GM13976 (cell line): ENCODE data around the gene SPAG4.

Experiments used
- DNase-seq: peaks from one replicate; pipeline ENCODE4 v3.0.0; 2012; ENCODE audit warnings: low spot score
- in situ Hi-C: fragments of 300-500 bp; cut with MboI; formaldehyde crosslinking; loops from one replicate; pipeline ENCODE4 v1.12.0; 2022; ENCODE audit warnings: low sequenced_read_pairs, mixed read lengths, inconsistent platforms; ENCODE audit not compliant: unreplicated experiment
- TF ChIP-seq, protein P1 (sequence below): IDR thresholded peaks from 2 replicates; pipeline ENCODE4 v1.5.1; 2012; ENCODE audit warnings: borderline replicate concordance, mild to moderate bottlenecking; ENCODE audit not compliant: insufficient read depth; ENCODE audit errors: extremely low read depth, missing control alignments, control extremely low read depth

SPAG4 gene

DNA sequence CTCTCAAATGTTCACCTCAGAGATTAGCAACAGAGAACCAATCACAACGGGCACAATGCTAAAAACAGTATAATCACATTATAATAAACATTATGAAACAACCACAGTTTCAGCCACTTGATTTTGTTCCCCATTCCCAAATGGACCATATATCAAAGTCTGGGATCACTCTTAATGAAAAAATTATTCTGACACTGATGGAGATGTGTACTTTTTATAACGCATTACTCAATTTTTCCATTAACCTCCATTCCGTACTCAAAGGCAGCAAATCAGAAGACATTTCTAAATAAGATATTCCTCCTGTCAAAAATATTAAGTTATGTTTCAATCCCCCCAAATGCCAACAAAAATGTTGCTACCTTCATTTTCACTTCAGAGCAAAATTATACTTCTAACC is 46.3 kb downstream of the SPAG4 start:
- no peak for DNase-seq
- in situ Hi-C loops: no loop called here
- TF ChIP-seq, protein P1, sequence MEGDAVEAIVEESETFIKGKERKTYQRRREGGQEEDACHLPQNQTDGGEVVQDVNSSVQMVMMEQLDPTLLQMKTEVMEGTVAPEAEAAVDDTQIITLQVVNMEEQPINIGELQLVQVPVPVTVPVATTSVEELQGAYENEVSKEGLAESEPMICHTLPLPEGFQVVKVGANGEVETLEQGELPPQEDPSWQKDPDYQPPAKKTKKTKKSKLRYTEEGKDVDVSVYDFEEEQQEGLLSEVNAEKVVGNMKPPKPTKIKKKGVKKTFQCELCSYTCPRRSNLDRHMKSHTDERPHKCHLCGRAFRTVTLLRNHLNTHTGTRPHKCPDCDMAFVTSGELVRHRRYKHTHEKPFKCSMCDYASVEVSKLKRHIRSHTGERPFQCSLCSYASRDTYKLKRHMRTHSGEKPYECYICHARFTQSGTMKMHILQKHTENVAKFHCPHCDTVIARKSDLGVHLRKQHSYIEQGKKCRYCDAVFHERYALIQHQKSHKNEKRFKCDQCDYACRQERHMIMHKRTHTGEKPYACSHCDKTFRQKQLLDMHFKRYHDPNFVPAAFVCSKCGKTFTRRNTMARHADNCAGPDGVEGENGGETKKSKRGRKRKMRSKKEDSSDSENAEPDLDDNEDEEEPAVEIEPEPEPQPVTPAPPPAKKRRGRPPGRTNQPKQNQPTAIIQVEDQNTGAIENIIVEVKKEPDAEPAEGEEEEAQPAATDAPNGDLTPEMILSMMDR: no peak

DNA sequence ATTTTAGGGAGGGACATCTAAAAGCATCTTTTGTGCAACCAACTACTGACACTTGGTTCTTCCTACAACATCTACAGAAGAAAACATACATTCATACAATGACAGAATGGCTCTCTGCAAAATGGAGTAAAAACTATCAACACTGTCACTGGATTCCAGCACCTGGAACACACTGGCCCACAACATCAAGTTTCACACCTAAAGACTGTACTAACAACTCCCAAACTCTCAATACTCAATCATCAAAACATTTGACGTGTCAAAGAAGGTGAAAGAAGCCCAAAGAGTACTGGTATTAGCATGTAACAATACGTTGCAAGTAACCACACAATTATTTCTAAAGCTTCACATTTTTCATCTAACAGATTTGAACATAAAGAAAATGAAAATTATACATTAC is 46.9 kb downstream of the SPAG4 start:
- DNase-seq: no peak
- TF ChIP-seq, protein P1: no peak
- in situ Hi-C loops: no loop called here

DNA sequence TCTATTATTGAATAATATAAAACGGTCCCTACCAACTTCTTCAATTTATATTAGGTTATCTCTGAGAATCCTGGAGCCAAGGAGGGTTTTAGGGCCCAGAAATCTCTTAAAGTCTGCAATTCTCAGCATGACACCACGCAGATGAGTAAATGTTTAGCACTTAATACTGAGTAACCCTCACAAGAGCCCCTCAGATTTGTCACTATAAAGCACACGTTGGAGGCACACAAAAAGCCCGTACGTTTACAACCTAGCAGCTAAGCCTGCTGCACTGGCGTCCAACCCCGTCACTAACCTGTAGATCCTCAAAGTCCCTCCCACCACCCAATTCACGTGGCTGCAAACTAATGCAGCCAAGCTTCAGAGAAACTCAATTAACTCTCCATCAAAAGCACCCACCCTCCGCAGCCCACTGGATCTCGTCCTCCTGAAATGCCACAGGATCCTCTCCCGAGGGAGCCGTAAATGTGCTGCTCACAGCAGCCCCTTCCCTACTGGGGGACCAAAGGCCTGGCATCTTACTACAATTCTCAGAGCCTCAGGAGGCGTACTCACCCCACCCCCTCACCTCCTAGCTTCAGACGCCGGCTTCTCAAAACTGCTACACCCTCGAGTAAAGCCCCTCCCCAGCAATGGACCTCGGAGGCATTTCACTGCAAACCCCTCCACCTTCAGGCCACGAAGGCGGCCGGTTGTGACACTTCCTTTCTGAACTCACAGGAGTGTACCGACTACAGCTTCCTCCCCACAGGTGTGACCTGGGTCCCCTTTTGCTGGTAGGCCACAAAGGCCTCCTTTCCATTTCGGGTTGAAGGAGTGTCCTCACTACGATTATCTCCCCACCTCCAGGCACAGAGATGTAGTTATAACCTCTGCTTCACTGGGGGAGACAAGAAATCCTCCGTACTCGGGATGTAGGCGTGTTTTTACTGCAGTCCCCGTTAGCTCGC is 48.2 kb downstream of the SPAG4 start:
- DNase-seq: peak; percentile 57
- TF ChIP-seq, protein P1: no peak
- in situ Hi-C loops: no loop called here

DNA sequence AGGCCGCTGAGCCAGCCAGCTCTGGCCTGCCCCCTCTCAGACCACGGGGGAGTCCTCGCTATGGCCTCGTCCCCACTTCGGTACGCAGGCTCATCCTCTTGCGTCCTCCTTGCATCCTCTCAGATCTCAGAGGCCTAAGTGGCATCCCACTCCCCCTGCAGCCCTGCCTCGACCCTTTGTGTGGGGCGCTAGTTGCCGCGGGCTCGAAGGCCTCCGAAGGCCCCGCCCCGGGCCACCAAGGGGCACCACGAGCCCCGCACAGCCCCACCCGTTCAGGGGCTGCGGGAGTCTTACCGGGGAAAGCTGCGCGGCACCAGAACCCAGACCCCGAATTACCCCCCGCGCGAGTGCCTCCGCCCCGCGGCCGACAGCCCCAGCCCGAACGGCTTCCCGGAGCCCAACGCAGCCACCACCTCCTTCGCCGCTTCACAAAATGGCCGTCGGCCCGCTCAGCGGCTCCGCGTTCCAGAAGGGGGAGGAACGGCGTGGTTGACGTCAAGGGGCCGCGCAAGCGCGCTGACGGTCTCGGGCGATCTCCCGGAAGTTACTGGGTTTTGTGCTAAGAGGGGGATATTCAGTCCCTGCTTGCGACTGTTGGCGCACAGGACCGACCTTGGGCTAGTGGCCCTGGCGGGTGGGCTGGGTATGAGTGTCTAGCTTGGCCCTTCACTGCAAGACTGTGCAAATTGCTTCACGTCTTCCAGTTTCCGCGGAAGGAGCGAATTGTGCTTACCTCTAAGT is 49.0 kb downstream of the SPAG4 start, which contains the start of the genes CPNE1 and RBM12:
CPNE1 (minus strand) TSS at position 435 of the 741 bp plus-strand sequence. CDS start 31,977 bp downstream, outside the sequence.
RBM12 (minus strand) TSS at position 435 of the 741 bp plus-strand sequence. CDS start 9,578 bp downstream, outside the sequence.
- in situ Hi-C loops: no loop called here
- peak; percentile 99 for DNase-seq
- TF ChIP-seq, protein P1: no peak

DNA sequence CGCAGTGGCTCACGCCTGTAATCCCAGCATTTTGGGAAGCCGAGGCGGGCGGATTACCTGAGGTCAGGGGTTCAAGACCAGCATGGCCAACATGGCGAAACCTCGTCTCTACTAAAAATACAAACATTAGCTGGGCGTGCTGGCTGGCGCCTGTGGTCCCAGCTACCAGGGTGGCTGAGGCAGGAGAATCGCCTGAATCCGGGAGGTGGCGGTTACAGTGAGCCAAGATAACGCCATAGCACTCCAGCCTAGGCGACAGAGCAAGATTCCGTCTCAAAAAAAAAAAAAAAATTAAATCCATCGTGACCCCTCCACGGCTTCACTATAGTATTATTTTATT is 50.3 kb downstream of the SPAG4 start:
- DNase-seq: no peak
- TF ChIP-seq, protein P1: no peak
- in situ Hi-C loops: no loop called here

DNA sequence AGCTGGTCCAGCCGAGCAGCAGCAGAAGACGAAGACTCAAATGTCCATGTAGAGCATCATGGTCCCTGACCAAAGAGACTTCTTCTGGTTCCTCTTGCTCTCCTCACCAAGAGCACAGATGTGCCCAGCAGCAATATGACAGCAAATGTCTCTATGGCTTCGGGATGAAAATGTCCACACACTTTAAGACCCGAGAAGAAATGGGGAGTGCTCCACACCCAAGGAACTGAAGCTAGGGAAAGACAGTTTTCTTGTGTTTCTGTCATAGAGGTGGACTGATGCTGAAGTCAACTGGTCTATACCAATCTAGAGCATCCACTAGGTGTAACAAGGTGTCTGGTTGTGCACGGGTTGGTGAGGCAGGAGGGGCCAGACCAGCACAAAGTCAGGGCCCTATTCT is 53.6 kb downstream of the SPAG4 start:
- TF ChIP-seq, protein P1: no peak
- in situ Hi-C loops: no loop called here
- no peak for DNase-seq
